ENCODE results near the gene ATP13A4.
A peak's percentile ranks its signal among the peaks of the same experiment; 100 is the strongest.
"Not testable (repeated sequence)": the region's sequence is repeated elsewhere in the genome, so short reads cannot be mapped to it uniquely, and the experiment has no call there.

The ATP13A4 gene

GRCh38 chr3:193556841-193557240 lies 2.1 kb upstream of the ATP13A4 start:
- DNase-seq = no peak

DNA sequence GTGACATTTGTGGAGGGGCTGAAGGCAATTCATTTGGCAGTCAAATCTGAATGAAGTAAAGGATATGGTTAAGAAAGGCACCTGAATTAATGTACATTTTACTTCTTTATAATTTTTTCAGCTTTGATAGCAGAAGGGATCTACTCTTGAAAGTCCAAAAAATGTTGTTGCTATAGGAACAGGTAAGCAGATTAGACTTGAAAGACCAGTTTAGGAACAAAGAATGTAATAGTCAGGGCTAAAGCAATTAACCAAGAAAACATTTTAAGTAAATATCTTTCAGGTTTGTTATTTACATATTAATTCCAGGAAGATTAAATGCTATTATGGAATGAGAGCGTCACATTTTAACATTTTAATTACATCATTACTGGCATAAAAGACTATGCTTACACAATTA lies 1.1 kb downstream of the ATP13A4 start:
- no peak for DNase-seq

DNA sequence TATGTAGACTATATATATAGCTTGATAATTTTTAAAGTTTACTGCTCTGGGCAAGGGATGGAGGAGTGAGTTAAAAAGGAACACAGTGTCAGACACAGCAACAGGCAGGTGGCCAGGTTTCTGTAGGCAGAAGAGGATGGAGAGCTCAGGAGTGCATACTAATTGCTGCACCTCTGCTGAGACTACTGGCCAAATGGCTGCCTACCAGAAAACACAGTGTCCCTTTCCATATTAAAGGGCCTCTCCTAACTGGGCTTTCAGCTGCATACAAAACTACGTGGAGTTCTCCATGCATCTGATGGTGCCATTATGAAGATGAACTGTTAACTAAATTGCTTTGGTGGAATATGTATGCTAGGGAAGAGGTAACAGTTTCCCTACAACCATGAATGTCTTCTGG lies 1.8 kb downstream of the ATP13A4 start:
- peak in 1 of 2 donors; percentile 28 for DNase-seq

GRCh38 chr3:193548406-193548805 lies 6.3 kb downstream of the ATP13A4 start:
- DNase-seq = peak; percentile 43 to 54

GRCh38 chr3:193546129-193546528 lies 8.6 kb downstream of the ATP13A4 start:
- DNase-seq = no peak

DNA sequence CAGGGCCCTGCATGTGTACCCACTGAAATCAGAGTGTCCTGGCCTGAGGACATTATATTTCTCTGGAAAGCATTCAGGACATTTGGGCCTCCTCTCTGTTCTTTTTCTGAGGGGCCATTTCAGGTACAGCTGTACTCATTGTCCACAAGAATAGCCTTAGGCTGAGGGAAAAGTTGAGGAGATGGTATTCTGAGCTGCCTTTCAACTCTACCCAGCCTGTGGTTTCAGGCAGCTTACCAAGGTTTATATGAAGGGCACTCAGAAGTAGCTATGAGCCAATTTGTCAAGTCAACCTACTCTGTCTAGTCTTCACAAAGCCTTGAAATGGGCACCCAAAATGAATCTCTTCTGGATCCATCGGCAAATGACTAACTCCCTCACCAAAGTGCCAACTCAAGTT lies 9.4 kb downstream of the ATP13A4 start:
- DNase-seq = no peak

DNA sequence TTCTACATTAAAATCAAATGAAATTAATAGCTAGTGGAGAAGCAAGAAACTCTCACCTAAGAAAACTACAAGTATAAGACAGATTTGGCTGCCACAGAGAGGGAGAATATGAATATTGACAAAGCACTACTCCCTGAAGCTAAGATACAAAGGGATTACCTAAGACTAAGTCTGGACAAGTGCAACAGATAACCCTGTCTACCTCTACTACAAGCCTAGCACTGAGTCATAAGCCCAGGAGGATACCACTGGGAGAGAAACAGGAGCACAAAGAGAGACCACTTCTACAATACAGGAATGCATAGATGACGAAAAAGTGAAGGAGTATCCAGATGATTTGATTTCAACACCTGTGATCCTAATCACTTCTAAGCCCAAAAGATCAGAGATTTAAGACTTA lies 10.4 kb downstream of the ATP13A4 start:
- DNase-seq = no peak

GRCh38 chr3:193530231-193531165 lies 24.2 kb downstream of the ATP13A4 start:
- no peak for DNase-seq

- not testable (repeated sequence) for DNase-seq
These were observed 28.6 kb downstream of the ATP13A4 start for GRCh38 chr3:193526085-193526484.

GRCh38 chr3:193522473-193522872 lies 32.2 kb downstream of the ATP13A4 start:
- DNase-seq = no peak

- no peak for DNase-seq
These were observed 34.0 kb downstream of the ATP13A4 start for GRCh38 chr3:193520738-193521137.

GRCh38 chr3:193515966-193516365 lies 38.7 kb downstream of the ATP13A4 start:
- no peak for DNase-seq

DNA sequence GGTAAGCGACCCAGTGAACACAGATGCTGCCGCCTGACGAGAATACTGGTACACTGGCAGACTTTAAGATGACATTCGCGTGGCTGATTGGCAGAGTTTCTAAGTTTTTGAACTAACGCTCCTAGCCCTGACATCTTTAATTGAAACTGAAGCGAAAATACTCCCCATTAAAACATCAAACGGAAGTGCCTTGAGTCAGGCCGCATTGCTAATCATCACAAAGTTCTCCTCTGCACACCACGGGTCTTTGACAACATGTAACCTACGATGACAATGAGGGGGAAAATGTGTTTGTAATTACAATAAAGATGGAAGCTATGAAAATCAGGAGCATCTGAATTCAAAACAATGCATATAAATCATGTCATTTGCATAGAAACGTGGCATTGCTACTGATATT lies 44.5 kb downstream of the ATP13A4 start:
- DNase-seq = no peak

- no peak for DNase-seq
These were observed 45.4 kb downstream of the ATP13A4 start for GRCh38 chr3:193509103-193509965.

DNA sequence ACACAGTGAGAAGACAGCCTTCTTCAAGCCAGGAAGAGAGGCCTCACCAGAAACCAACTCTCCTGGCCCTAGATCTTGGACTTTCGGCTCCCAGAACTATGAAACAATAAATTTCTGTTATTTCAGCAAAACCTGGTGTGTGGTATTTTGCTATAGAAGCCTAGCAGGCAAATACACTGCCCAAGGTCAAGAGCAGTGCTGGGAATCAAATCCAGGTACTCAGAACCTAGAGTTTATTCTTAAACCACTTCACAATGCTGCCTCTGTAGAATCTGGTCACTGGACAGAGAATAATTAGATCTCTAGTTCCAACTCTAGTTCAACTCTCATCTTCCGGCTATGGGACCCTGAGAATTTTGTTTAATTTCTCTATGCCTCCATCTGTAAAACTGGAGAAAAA lies 46.6 kb downstream of the ATP13A4 start:
- DNase-seq = no peak

DNA sequence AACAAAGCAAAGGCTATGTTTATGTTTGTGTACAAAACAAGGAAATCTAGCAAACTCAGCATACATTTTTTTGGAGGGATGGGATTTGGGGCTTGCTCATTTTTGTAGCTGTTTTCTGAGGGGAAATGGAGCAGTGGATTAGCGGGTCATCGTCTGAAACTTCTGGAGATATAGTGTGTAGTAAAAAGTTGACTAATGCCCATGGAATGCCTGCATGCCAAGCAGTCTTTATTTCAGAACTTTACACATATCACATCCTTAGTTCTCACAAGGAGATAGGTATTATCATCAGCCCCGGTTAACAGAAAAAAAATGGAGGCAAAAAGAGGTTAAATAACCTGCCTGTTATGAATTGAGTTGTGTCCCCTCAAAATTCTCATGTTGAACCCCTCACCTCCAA lies 47.1 kb downstream of the ATP13A4 start:
- no peak for DNase-seq

DNA sequence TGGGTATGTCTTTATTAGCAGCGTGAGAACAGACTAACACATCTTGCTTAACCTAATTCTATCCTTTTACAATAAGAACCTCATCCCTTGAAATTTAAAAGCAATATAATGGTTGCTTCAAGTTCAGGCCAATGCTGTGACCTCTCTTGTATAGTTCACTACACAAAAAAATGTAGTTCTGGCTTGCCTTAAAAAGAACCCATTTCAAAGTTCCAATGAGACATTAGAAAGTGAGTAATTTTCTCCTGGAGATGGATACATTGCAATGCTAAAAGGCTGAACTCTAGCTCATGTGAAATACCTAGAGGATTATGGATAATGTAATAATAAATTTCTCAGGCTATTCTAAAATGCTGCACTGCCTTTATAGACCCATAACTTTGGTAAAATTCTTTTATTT lies 47.8 kb downstream of the ATP13A4 start:
- no peak for DNase-seq

- no peak for DNase-seq
These were observed 51.8 kb downstream of the ATP13A4 start for GRCh38 chr3:193502871-193503270.

DNA sequence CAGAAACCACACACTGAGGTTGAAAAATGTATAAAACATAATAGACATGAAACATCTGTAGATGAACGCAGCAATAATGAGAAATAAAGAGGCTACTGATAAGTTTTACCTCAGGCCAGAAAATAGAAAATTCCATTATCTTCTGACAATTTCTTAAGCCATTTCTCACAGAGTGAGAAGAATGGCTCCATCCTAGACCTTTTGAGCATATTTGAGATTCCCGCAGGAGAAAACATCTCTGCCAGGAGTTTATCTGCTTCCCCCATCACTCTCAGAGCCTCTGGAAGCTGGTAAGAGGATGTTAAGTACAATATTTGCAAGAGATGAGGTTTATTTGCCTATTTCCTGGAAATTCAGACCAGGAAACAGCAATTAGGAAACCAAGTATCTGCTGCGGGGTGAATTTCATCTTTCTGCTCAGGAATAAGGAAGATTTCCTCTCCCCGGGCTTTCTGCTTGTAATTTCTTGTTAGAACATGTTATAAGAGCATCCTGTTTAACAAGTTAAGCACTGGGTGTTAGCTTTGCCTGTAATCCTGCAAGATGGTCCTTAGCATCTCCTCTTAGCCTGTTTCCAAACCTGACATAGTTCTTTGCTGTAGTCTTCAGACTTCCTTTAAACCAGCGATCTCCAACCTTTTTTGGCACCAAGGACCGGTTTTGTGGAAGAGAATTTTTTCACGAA lies 54.8 kb downstream of the ATP13A4 start:
- no peak for DNase-seq

DNA sequence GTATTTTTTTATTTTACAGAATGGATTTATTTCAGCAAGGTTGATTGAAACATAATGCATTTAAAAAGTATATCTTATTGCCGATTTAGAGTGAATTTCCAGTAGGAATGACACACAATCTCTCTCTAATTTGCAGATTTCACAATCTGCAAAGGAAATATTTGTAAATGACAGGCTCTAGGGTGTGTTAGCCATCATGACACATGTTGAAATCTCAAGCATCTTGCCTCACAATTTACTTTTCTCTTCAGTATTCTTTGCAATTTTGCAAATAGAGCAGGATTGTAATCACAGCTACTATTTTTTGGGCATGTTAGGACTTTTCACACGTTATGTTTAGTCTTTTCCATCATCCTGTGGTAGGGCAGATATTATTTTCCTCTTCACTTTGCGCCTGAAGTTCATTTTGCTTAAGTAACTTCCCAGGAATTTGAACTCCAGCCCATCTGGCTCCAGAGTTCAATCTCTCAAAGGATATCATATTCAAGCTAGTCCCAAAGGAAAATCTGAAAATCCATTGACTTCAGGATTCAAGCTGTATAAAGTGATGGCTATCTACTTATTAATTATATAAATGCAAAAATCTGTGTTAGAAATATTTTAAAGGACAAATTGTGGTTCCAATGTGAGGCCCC lies 55.4 kb downstream of the ATP13A4 start:
- DNase-seq = no peak

- DNase-seq = no peak
These were observed 56.5 kb downstream of the ATP13A4 start for GRCh38 chr3:193498215-193498614.

DNA sequence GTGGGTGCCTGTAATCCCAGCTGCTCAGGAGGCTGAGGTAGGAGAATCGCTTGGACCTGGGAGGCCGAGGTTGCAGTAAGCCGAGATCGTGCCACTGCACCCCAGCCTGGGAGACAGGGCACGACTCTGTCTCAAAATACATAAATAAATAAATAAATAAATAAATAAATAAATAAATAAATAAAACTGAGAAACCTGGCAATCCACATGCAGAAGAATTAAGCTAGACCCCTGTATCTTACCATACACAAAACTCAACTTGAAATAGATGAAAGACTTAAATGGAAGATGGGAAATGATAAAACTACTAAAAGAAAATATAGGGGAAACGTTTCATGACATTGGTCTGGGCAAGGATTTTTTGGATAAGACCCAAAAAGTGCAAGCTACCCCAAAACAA lies 58.0 kb downstream of the ATP13A4 start:
- no peak for DNase-seq

- DNase-seq = no peak
These were observed 63.7 kb downstream of the ATP13A4 start for GRCh38 chr3:193491026-193491425.

All from hippocampal formation (tissue), 2 donors.